Stromal cell of bone marrow (primary cell): ENCODE data around the gene CARD14.
"Not testable (repeated sequence)": the region's sequence is repeated elsewhere in the genome, so short reads cannot be mapped to it uniquely, and the experiment has no call there.

Experiments
- DNase-seq: peaks from one replicate; pipeline ENCODE4 v3.0.0-alpha.2; 2012; ENCODE audit warnings: low read depth

Gene CARD14

GRCh38 chr17:80185968-80186367, 16.1 kb downstream of the CARD14 start:
- DNase-seq = no peak

- DNase-seq = peak; percentile 16
These were observed 17.3 kb downstream of the CARD14 start for GRCh38 chr17:80187090-80187489.

- DNase-seq = peak; percentile 17
These were observed 17.7 kb downstream of the CARD14 start for GRCh38 chr17:80187515-80187941.

- DNase-seq = no peak
These were observed 19.8 kb downstream of the CARD14 start for GRCh38 chr17:80189611-80190010.

GRCh38 chr17:80190716-80191115, 20.9 kb downstream of the CARD14 start:
- no peak for DNase-seq

GRCh38 chr17:80191192-80191591, 21.4 kb downstream of the CARD14 start:
- no peak for DNase-seq

GRCh38 chr17:80191865-80192661, 22.2 kb downstream of the CARD14 start:
- no peak for DNase-seq

- DNase-seq = no peak
These were observed 25.3 kb downstream of the CARD14 start for GRCh38 chr17:80195141-80195540.

- DNase-seq = no peak
These were observed 26.1 kb downstream of the CARD14 start for GRCh38 chr17:80195671-80196529.

GRCh38 chr17:80196652-80197051, 26.8 kb downstream of the CARD14 start:
- DNase-seq = no peak

GRCh38 chr17:80198144-80198661, 28.4 kb downstream of the CARD14 start:
- DNase-seq = no peak

- DNase-seq = not testable (repeated sequence)
These were observed 29.5 kb downstream of the CARD14 start for GRCh38 chr17:80199295-80199694.

- DNase-seq = no peak
These were observed 31.6 kb downstream of the CARD14 start for GRCh38 chr17:80201446-80201845.

GRCh38 chr17:80202197-80202596, 32.4 kb downstream of the CARD14 start:
- DNase-seq = no peak

- DNase-seq = no peak
These were observed 33.7 kb downstream of the CARD14 start for GRCh38 chr17:80203471-80203963.

GRCh38 chr17:80204626-80205468, 35.0 kb downstream of the CARD14 start:
- no peak for DNase-seq

- DNase-seq = no peak
These were observed 36.0 kb downstream of the CARD14 start for GRCh38 chr17:80205811-80206210.

- no peak for DNase-seq
These were observed 38.2 kb downstream of the CARD14 start for GRCh38 chr17:80208050-80208449.

- DNase-seq = no peak
These were observed 39.9 kb downstream of the CARD14 start for GRCh38 chr17:80209765-80210164.

- no peak for DNase-seq
These were observed 40.7 kb downstream of the CARD14 start for GRCh38 chr17:80210348-80211108.

GRCh38 chr17:80212109-80212508, 42.3 kb downstream of the CARD14 start:
- DNase-seq = no peak
